Measurements from ENCODE around the gene FRK.

The FRK gene

DNA sequence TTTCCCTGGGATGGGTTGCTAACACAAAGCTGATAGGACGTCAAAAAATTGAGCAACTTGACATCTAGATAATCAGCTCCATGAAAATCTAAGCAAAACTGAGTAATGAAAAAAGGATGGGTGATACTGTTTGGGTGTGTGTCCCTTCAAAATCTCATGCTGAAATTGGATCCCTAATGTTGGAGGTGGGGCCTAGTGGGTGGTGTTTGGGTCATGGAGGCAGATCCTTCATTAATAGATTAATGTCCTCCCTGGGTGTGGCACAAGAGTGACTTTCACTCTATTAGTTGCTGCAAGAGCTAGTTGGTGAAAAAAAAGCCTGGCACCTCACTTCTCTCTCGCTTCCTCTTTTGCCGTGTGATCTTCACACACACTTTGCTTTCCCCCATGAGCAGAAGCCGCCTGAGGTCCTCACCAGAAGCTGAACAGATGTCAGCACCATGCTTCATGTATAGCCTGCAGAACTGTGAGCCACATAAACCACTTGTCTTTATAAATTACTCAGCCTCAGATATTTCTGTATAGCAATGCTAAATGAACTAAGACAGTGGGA is 160.9 kb downstream of the FRK start:
- H2BK120ac ChIP-seq (ENCODE audit: low read depth, low read length), result no peak overlapping the region
- no peak overlapping the region for H2BK15ac ChIP-seq (ENCODE audit: low read length)
- no peak overlapping the region for H4K8ac ChIP-seq (ENCODE audit: low read depth, low read length)
- no peak overlapping the region for H3K14ac ChIP-seq (ENCODE audit: low read length)
- no peak overlapping the region for H2AK5ac ChIP-seq (ENCODE audit: low read depth, low read length)
- no CpG with 5 or more reads among the region's 4 CpGs for WGBS, 2 donors (ENCODE audit: extremely low coverage in 2 of 2, insufficient read length in 2 of 2, insufficient replicate concordance in 1 of 2)
- H3K4ac ChIP-seq (ENCODE audit: low read length), result no peak overlapping the region
- no peak overlapping the region for H3K4me2 ChIP-seq (ENCODE audit: insufficient read depth, low read length, poor library complexity, severe bottlenecking)
- H3K4me1 ChIP-seq (ENCODE audit: control insufficient read depth in 2 of 2, insufficient read depth in 1 of 2, low read depth in 1 of 2, low read length in 2 of 2), result no peaks in the 10 kb centered on the region
- no peak overlapping the region for H2BK12ac ChIP-seq (ENCODE audit: low read length)
- H3K9ac ChIP-seq (ENCODE audit: low read depth, low read length, poor library complexity), result no peak overlapping the region
- H3K79me1 ChIP-seq (ENCODE audit: low read depth, low read length), result no peaks in the 10 kb centered on the region
- H3K27me3 ChIP-seq (ENCODE audit: control insufficient read depth in 3 of 3, insufficient read depth in 3 of 3, low read depth in 1 of 3, low read length in 3 of 3), result no peaks in the 10 kb centered on the region
- H2BK5ac ChIP-seq (ENCODE audit: low read length), result no peak overlapping the region
- H3K36me3 ChIP-seq (replicated peaks in 1 of 2; ENCODE audit: control insufficient read depth in 2 of 2, insufficient read depth in 2 of 2, low read length in 2 of 2), result no peaks in the 10 kb centered on the region
- no peak overlapping the region for H3K27ac ChIP-seq (replicated peaks; ENCODE audit: low read length)
- H4K91ac ChIP-seq (ENCODE audit: low read depth, low read length, poor library complexity), result no peak overlapping the region
- no peaks in the 10 kb centered on the region for H3K9me3 ChIP-seq (replicated peaks in 1 of 2; ENCODE audit: control insufficient read depth in 2 of 2, insufficient read depth in 1 of 2, low read depth in 1 of 2, low read length in 2 of 2)
- no peak for DNase-seq (ENCODE audit: low spot score)
- H3K18ac ChIP-seq (ENCODE audit: low read length), result no peak overlapping the region
- H3K4me3 ChIP-seq (ENCODE audit: low read length in 2 of 2), result no peak overlapping the region
- no peak overlapping the region for H3K23ac ChIP-seq (ENCODE audit: low read depth, low read length, poor library complexity)
- H2AFZ ChIP-seq (ENCODE audit: low read length), result no peak overlapping the region

DNA sequence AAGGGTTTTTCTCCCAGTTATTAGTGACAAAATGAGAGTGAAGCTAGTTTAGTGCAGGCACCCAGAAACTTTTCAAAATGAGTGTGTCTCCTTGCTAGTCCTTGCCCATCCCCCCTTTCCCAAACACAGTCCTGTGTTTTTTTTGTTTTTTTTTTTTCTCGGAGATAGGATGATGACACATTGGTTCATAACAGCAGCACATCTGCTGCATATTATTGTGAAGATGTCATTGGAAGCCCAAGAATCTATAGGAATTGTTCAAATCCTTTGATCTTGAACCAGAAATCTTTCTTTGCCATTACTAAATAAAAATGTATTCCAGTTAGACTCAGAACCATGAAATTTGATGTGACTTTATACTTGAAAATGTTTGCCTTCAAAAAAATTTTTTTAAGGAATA is 162.4 kb downstream of the FRK start:
- no CpG with 5 or more reads among the region's 1 CpG for WGBS, 2 donors (ENCODE audit: extremely low coverage in 2 of 2, insufficient read length in 2 of 2, insufficient replicate concordance in 1 of 2)
- Histone ChIP-seq H3K9me3 (replicated peaks in 1 of 2; ENCODE audit: control insufficient read depth in 2 of 2, insufficient read depth in 1 of 2, low read depth in 1 of 2, low read length in 2 of 2) (no peaks in the 10 kb centered on the region), H2BK5ac (ENCODE audit: low read length) (no peak overlapping the region), H3K23ac (ENCODE audit: low read depth, low read length, poor library complexity) (no peak overlapping the region), H2BK12ac (ENCODE audit: low read length) (no peak overlapping the region), H3K27me3 (ENCODE audit: control insufficient read depth in 3 of 3, insufficient read depth in 3 of 3, low read depth in 1 of 3, low read length in 3 of 3) (no peaks in the 10 kb centered on the region), H4K91ac (ENCODE audit: low read depth, low read length, poor library complexity) (no peak overlapping the region), H3K4me2 (ENCODE audit: insufficient read depth, low read length, poor library complexity, severe bottlenecking) (no peak overlapping the region), H3K36me3 (replicated peaks in 1 of 2; ENCODE audit: control insufficient read depth in 2 of 2, insufficient read depth in 2 of 2, low read length in 2 of 2) (no peaks in the 10 kb centered on the region), H2AFZ (ENCODE audit: low read length) (no peak overlapping the region), H2AK5ac (ENCODE audit: low read depth, low read length) (no peak overlapping the region), H3K27ac (replicated peaks; ENCODE audit: low read length) (no peak overlapping the region), H3K4me3 (ENCODE audit: low read length in 2 of 2) (no peak overlapping the region), H3K79me1 (ENCODE audit: low read depth, low read length) (no peaks in the 10 kb centered on the region), H3K14ac (ENCODE audit: low read length) (no peak overlapping the region), H4K8ac (ENCODE audit: low read depth, low read length) (no peak overlapping the region), H2BK15ac (ENCODE audit: low read length) (no peak overlapping the region), H3K4ac (ENCODE audit: low read length) (no peak overlapping the region), H2BK120ac (ENCODE audit: low read depth, low read length) (no peak overlapping the region), H3K9ac (ENCODE audit: low read depth, low read length, poor library complexity) (no peak overlapping the region), H3K18ac (ENCODE audit: low read length) (no peak overlapping the region), H3K4me1 (ENCODE audit: control insufficient read depth in 2 of 2, insufficient read depth in 1 of 2, low read depth in 1 of 2, low read length in 2 of 2) (no peaks in the 10 kb centered on the region)
- no peak for DNase-seq (ENCODE audit: low spot score)

DNA sequence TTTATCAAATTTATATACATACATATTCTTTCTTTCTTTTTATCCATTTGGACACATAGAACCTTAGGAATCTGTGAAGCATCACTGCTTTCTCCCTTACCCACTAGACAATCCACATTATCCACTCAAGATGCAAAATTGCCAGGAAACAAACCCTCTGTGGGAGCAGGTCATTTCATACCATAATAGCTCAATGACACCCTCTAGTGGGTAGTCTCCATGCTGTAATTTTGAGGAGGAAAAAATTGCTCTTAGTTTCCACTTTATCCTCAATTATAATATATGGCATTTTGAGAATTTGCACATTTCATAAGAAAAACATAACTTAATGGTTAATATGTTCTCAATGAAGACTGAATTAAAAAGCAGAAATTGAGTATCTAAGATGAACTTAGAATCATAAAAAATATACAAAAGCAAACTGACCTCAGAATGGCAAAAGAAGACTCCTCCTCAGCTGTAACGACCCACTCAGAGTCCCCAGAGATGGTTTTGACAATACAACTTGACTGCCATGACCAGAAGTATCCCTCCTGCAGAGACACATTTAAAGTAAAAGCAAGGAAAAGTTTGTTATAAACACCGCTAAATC is 164.1 kb downstream of the FRK start:
- H3K4me1 ChIP-seq (ENCODE audit: control insufficient read depth in 2 of 2, insufficient read depth in 1 of 2, low read depth in 1 of 2, low read length in 2 of 2), result no peaks in the 10 kb centered on the region
- DNase-seq (ENCODE audit: low spot score), result peak; percentile 14
- no peak overlapping the region for H2BK15ac ChIP-seq (ENCODE audit: low read length)
- H3K18ac ChIP-seq (ENCODE audit: low read length), result no peak overlapping the region
- no peak overlapping the region for H4K8ac ChIP-seq (ENCODE audit: low read depth, low read length)
- no peak overlapping the region for H4K91ac ChIP-seq (ENCODE audit: low read depth, low read length, poor library complexity)
- H2BK5ac ChIP-seq (ENCODE audit: low read length), result no peak overlapping the region
- no CpG with 5 or more reads among the region's 2 CpGs for whole genome bisulfite sequencing, 2 donors (ENCODE audit: extremely low coverage in 2 of 2, insufficient read length in 2 of 2, insufficient replicate concordance in 1 of 2)
- H2AFZ ChIP-seq (ENCODE audit: low read length), result no peak overlapping the region
- no peak overlapping the region for H3K14ac ChIP-seq (ENCODE audit: low read length)
- H3K23ac ChIP-seq (ENCODE audit: low read depth, low read length, poor library complexity), result no peak overlapping the region
- H3K27me3 ChIP-seq (ENCODE audit: control insufficient read depth in 3 of 3, insufficient read depth in 3 of 3, low read depth in 1 of 3, low read length in 3 of 3), result no peaks in the 10 kb centered on the region
- no peaks in the 10 kb centered on the region for H3K79me1 ChIP-seq (ENCODE audit: low read depth, low read length)
- no peak overlapping the region for H2BK12ac ChIP-seq (ENCODE audit: low read length)
- H3K36me3 ChIP-seq (replicated peaks in 1 of 2; ENCODE audit: control insufficient read depth in 2 of 2, insufficient read depth in 2 of 2, low read length in 2 of 2), result no peaks in the 10 kb centered on the region
- H3K9me3 ChIP-seq (replicated peaks in 1 of 2; ENCODE audit: control insufficient read depth in 2 of 2, insufficient read depth in 1 of 2, low read depth in 1 of 2, low read length in 2 of 2), result no peaks in the 10 kb centered on the region
- H2AK5ac ChIP-seq (ENCODE audit: low read depth, low read length), result no peak overlapping the region
- H3K27ac ChIP-seq (replicated peaks; ENCODE audit: low read length), result no peak overlapping the region
- no peak overlapping the region for H3K4me3 ChIP-seq (ENCODE audit: low read length in 2 of 2)
- no peak overlapping the region for H2BK120ac ChIP-seq (ENCODE audit: low read depth, low read length)
- no peak overlapping the region for H3K9ac ChIP-seq (ENCODE audit: low read depth, low read length, poor library complexity)
- H3K4ac ChIP-seq (ENCODE audit: low read length), result no peak overlapping the region
- no peak overlapping the region for H3K4me2 ChIP-seq (ENCODE audit: insufficient read depth, low read length, poor library complexity, severe bottlenecking)

DNA sequence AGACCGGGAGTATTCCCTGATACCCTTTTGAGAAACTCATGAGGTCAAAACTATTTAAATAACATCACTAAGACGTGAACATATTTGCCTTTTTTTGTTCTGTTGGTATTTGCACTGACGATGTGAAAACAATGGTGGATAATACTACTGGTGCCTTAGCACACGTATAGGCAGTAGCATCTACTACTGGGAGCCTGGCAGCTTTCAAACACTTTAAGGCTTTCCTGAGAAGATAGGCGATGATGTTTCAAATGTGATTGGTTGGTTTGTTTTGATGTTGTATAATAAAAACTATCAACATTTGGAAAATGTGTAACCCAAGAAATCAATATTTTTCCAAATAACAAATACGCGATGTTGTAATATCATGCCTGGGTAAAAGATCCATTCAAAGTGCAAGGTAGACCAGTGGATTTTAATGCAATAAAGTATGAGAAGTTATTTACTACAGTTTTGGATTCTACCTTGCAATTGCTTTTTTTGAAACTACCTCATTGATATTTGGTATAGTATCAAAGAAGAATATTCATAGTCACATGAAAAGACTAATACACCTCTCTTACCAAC is 166.2 kb downstream of the FRK start:
- WGBS, 2 donors (ENCODE audit: extremely low coverage in 2 of 2, insufficient read length in 2 of 2, insufficient replicate concordance in 1 of 2), result no CpG with 5 or more reads among the region's 7 CpGs
- no peaks in the 10 kb centered on the region for H3K4me1 ChIP-seq (ENCODE audit: control insufficient read depth in 2 of 2, insufficient read depth in 1 of 2, low read depth in 1 of 2, low read length in 2 of 2)
- no peak overlapping the region for H4K8ac ChIP-seq (ENCODE audit: low read depth, low read length)

More for the DNA sequence above, 166.2 kb downstream of the FRK start:
- H2AK5ac ChIP-seq (ENCODE audit: low read depth, low read length), result no peak overlapping the region
- H3K27me3 ChIP-seq (ENCODE audit: control insufficient read depth in 3 of 3, insufficient read depth in 3 of 3, low read depth in 1 of 3, low read length in 3 of 3), result no peaks in the 10 kb centered on the region
- H3K4me2 ChIP-seq (ENCODE audit: insufficient read depth, low read length, poor library complexity, severe bottlenecking), result no peak overlapping the region
- no peaks in the 10 kb centered on the region for H3K36me3 ChIP-seq (replicated peaks in 1 of 2; ENCODE audit: control insufficient read depth in 2 of 2, insufficient read depth in 2 of 2, low read length in 2 of 2)
- no peak overlapping the region for H3K23ac ChIP-seq (ENCODE audit: low read depth, low read length, poor library complexity)
- DNase-seq (ENCODE audit: low spot score), result no peak
- H2BK120ac ChIP-seq (ENCODE audit: low read depth, low read length), result no peak overlapping the region
- H3K9ac ChIP-seq (ENCODE audit: low read depth, low read length, poor library complexity), result no peak overlapping the region
- H2BK12ac ChIP-seq (ENCODE audit: low read length), result no peak overlapping the region
- no peaks in the 10 kb centered on the region for H3K79me1 ChIP-seq (ENCODE audit: low read depth, low read length)
- H3K4ac ChIP-seq (ENCODE audit: low read length), result no peak overlapping the region
- no peaks in the 10 kb centered on the region for H3K9me3 ChIP-seq (replicated peaks in 1 of 2; ENCODE audit: control insufficient read depth in 2 of 2, insufficient read depth in 1 of 2, low read depth in 1 of 2, low read length in 2 of 2)
- no peak overlapping the region for H3K4me3 ChIP-seq (ENCODE audit: low read length in 2 of 2)
- no peak overlapping the region for H3K27ac ChIP-seq (replicated peaks; ENCODE audit: low read length)
- H2BK15ac ChIP-seq (ENCODE audit: low read length), result no peak overlapping the region
- H4K91ac ChIP-seq (ENCODE audit: low read depth, low read length, poor library complexity), result no peak overlapping the region
- no peak overlapping the region for H2AFZ ChIP-seq (ENCODE audit: low read length)
- H3K14ac ChIP-seq (ENCODE audit: low read length), result no peak overlapping the region
- no peak overlapping the region for H3K18ac ChIP-seq (ENCODE audit: low read length)
- H2BK5ac ChIP-seq (ENCODE audit: low read length), result no peak overlapping the region
